Esophagus squamous epithelium (tissue), 5 donors: ENCODE data around the gene FFAR4. TPM values are rescaled to one million over a fixed set of nuclear protein-coding genes. Genes with fewer than 3 reads are reported as not detected.

ENCODE experiments used
- DNase-seq: peaks from one replicate; lab custom pipeline; 2025; lab: John Stamatoyannopoulos, UW
- H3K27ac ChIP-seq, 4 donors: fragments of 200-600 bp; sonication (generic); one replicate each; pipeline ENCODE4 v1.5.1; 2016 to 2019; ENCODE audit warnings: mild to moderate bottlenecking in 1 of 4
- H3K27me3 ChIP-seq, 4 donors: fragments of 200-600 bp; sonication (generic); 1 replicate in 3 of 4; 2 replicates in 1 of 4; pipeline versions ENCODE4 v1.5.1 to v1.6.0; 2017 to 2021; ENCODE audit warnings: antibody characterized with exemption in 1 of 4
- H3K36me3 ChIP-seq, 3 donors: fragments of 200-600 bp; sonication (generic); one replicate each; pipeline ENCODE4 v1.5.1; 2016 to 2019
- H3K4me1 ChIP-seq, 3 donors: fragments of 200-600 bp; sonication (generic); one replicate each; pipeline ENCODE4 v1.5.1; 2017 to 2019
- H3K4me3 ChIP-seq, 4 donors: fragments of 200-600 bp; sonication (generic); 1 replicate in 3 of 4; 2 replicates in 1 of 4; pipeline ENCODE4 v1.5.1; 2016 to 2019; ENCODE audit warnings: mild to moderate bottlenecking in 2 of 4, moderate library complexity in 1 of 4
- H3K9me3 ChIP-seq, 3 donors: fragments of 200-600 bp; sonication (generic); one replicate each; pipeline ENCODE4 v1.5.1; 2016 to 2019
- POLR2A ChIP-seq, 4 donors: fragments of 450-650 bp; IDR thresholded peaks; one replicate each; pipeline ENCODE4 v1.6.1; 2017; ENCODE audit warnings: antibody characterized with exemption in 4 of 4, mild to moderate bottlenecking in 4 of 4, moderate library complexity in 3 of 4
- WGBS, 2 donors: methylation state at CpG; one replicate each; pipeline ENCODE4 v1.1.5; 2018; 5-methylcytosine and 5-hydroxymethylcytosine counted together
- intact Hi-C: fragments of 100-400 bp; cut with DNase I; formaldehyde crosslinking; loops from one replicate; pipeline ENCODE4 v1.15.0; 2022
- total RNA-seq, 4 donors: library from RNA; depleted of rRNA; stranded (reverse); fragments of >200 nt; gene quantifications; one replicate each; pipeline ENCODE4 v1.1.0, GENCODE V29; 2016
- TF ChIP-seq, protein P1 (sequence below), 6 experiments: fragments of 450-650 bp in 4 of 6; fragments of 200-600 bp in 2 of 6; sonication (generic) in 2 of 6; IDR thresholded peaks; one replicate each; pipeline ENCODE4 v1.5.1; 2016 to 2019; ENCODE audit warnings: antibody characterized with exemption in 6 of 6, mild to moderate bottlenecking in 4 of 6, moderate library complexity in 4 of 6
- donor health status: DM: yes; HTN: yes; CAD: no.

The FFAR4 gene
- total RNA-seq, 4 donors from 2014 or later: 0.26 to 1.1 TPM; not detected in 2

DNA sequence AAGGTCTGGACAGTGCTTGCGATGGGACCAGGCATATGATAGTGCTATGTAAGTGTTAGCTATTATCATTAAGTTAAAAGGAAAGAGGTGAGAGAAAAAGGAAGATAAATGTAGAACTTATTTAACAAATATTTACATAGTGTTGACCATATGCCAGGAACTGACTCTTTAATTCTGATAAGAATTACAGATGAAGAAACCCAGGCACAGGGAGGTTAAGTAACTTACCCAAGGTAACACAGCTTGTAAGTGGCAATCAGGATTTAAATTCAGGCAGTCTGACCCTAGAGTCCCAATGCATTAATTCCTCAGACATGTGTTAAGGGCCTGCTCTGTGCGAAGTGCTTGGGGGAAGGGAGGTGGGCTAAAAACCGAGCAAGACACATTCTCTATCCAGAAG, 11.1 kb downstream of the FFAR4 start:
- DNase-seq: no peak
- H3K4me3 ChIP-seq: no peak overlapping the region
- H3K36me3 ChIP-seq: no peaks in the 10 kb centered on the region
- no peak overlapping the region for H3K27ac ChIP-seq
- peaks cover 0 to 17% (median 0%) of the 10 kb centered on the region in 4 donors for H3K27me3 ChIP-seq
- TF ChIP-seq POLR2A (IDR thresholded peaks at IDR 0.05): no peak
- TF ChIP-seq, protein P1, sequence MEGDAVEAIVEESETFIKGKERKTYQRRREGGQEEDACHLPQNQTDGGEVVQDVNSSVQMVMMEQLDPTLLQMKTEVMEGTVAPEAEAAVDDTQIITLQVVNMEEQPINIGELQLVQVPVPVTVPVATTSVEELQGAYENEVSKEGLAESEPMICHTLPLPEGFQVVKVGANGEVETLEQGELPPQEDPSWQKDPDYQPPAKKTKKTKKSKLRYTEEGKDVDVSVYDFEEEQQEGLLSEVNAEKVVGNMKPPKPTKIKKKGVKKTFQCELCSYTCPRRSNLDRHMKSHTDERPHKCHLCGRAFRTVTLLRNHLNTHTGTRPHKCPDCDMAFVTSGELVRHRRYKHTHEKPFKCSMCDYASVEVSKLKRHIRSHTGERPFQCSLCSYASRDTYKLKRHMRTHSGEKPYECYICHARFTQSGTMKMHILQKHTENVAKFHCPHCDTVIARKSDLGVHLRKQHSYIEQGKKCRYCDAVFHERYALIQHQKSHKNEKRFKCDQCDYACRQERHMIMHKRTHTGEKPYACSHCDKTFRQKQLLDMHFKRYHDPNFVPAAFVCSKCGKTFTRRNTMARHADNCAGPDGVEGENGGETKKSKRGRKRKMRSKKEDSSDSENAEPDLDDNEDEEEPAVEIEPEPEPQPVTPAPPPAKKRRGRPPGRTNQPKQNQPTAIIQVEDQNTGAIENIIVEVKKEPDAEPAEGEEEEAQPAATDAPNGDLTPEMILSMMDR (IDR thresholded peaks at IDR 0.05): no peak
- peaks cover 0 to 19% (median 0%) of the 10 kb centered on the region in 3 donors for H3K4me1 ChIP-seq
- peaks cover 0 to 6% (median 0%) of the 10 kb centered on the region in 3 donors for H3K9me3 ChIP-seq
- intact Hi-C loops: no loop called here
- WGBS, 2 donors: 79 to 80% methylated on average over 3 of the region's 3 CpGs

- peaks cover 0 to 3% (median 0%) of the 10 kb centered on the region in 3 donors for H3K4me1 ChIP-seq
- intact Hi-C loops: no loop called here
- peaks cover 0 to 17% (median 0%) of the 10 kb centered on the region in 4 donors for H3K27me3 ChIP-seq
- 61 to 80% methylated on average over 7 of the region's 7 CpGs for WGBS, 2 donors
- DNase-seq: no peak
- no peak overlapping the region for H3K27ac ChIP-seq
- H3K36me3 ChIP-seq: no peaks in the 10 kb centered on the region
- TF ChIP-seq, protein P1 (IDR thresholded peaks at IDR 0.05): no peak
- no peak for TF ChIP-seq POLR2A (IDR thresholded peaks at IDR 0.05)
- no peak overlapping the region for H3K4me3 ChIP-seq
- peaks cover 0 to 6% (median 0%) of the 10 kb centered on the region in 3 donors for H3K9me3 ChIP-seq
Observed at GRCh38 chr10:93579089-93579488, 12.6 kb downstream of the FFAR4 start.

- no peak for DNase-seq
- no peak overlapping the region for H3K4me3 ChIP-seq
- no peaks in the 10 kb centered on the region for H3K36me3 ChIP-seq
- peaks cover 0 to 3% (median 0%) of the 10 kb centered on the region in 3 donors for H3K4me1 ChIP-seq
- H3K27me3 ChIP-seq: peaks cover 0 to 17% (median 0%) of the 10 kb centered on the region in 4 donors
- TF ChIP-seq, protein P1 (IDR thresholded peaks at IDR 0.05): no peak
- TF ChIP-seq POLR2A (IDR thresholded peaks at IDR 0.05): no peak
- intact Hi-C loops: no loop called here
- WGBS, 2 donors: 69 to 80% methylated on average over 3 of the region's 3 CpGs
- H3K9me3 ChIP-seq: peaks cover 0 to 6% (median 0%) of the 10 kb centered on the region in 3 donors
- no peak overlapping the region for H3K27ac ChIP-seq
Observed at GRCh38 chr10:93579985-93580711, 13.7 kb downstream of the FFAR4 start.

DNA sequence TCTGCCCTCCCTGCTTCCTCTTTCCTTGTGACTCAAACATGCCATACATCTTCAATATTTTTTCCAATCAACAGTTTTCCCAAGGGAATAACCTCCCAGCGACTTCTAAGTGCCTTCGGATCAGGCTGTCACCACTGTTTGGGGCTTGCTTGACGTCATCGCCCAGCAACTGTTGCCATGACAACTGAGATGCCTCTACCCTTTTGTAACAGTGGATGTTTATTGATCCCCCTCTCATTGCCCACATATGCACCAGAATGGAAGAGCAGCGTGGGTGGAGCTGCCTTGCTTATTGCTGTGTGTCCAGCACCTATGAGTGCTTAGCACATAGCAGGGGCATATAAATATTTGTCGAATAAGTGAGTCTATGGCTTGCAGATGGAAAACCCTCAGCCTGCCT, 14.4 kb downstream of the FFAR4 start:
- Histone ChIP-seq H3K4me3 (no peak overlapping the region), H3K27ac (no peak overlapping the region), H3K27me3 (peaks cover 0 to 17% (median 0%) of the 10 kb centered on the region in 4 donors), H3K9me3 (peaks cover 0 to 6% (median 0%) of the 10 kb centered on the region in 3 donors), H3K4me1 (peaks cover 0 to 3% (median 0%) of the 10 kb centered on the region in 3 donors), H3K36me3 (no peaks in the 10 kb centered on the region)
- WGBS, 2 donors: 29 to 35% methylated on average over 5 to 6 of the region's 6 CpGs
- intact Hi-C loops: no loop called here
- DNase-seq: no peak
- no peak for TF ChIP-seq POLR2A (IDR thresholded peaks at IDR 0.05)
- TF ChIP-seq, protein P1 (IDR thresholded peaks at IDR 0.05): no peak

- H3K27me3 ChIP-seq: peaks cover 0 to 8% (median 0%) of the 10 kb centered on the region in 4 donors
- WGBS, 2 donors: 89 to 94% methylated on average over 4 to 7 of the region's 7 CpGs
- DNase-seq: no peak
- H3K36me3 ChIP-seq: no peaks in the 10 kb centered on the region
- no peak overlapping the region for H3K4me3 ChIP-seq
- peaks cover 0 to 6% (median 0%) of the 10 kb centered on the region in 3 donors for H3K9me3 ChIP-seq
- intact Hi-C loops: no loop called here
- H3K27ac ChIP-seq: no peak overlapping the region
- TF ChIP-seq, protein P1 (IDR thresholded peaks at IDR 0.05): no peak
- H3K4me1 ChIP-seq: no peaks in the 10 kb centered on the region
Observed at GRCh38 chr10:93584445-93584844, 18.0 kb downstream of the FFAR4 start.
